ENCODE measurements around the gene CLEC2L.
"Not testable (repeated sequence)": the region's sequence is repeated elsewhere in the genome, so short reads cannot be mapped to it uniquely, and the experiment has no call there.

Gene CLEC2L

GRCh38 chr7:139542308-139543151 is 19.0 kb downstream of the CLEC2L start:
- no peak for DNase-seq (ENCODE audit: low spot score)
- no peak for TF ChIP-seq CTCF (IDR thresholded peaks at IDR 0.05; ENCODE audit: extremely low read depth, missing control alignments)

- no peak for DNase-seq (ENCODE audit: low spot score)
- TF ChIP-seq CTCF (IDR thresholded peaks at IDR 0.05; ENCODE audit: extremely low read depth, missing control alignments), result no peak
These were observed 20.5 kb downstream of the CLEC2L start for GRCh38 chr7:139543801-139544603.

GRCh38 chr7:139544645-139545044 is 21.2 kb downstream of the CLEC2L start:
- DNase-seq (ENCODE audit: low spot score), result no peak
- no peak for TF ChIP-seq CTCF (IDR thresholded peaks at IDR 0.05; ENCODE audit: extremely low read depth, missing control alignments)

GRCh38 chr7:139548302-139549028 is 25.0 kb downstream of the CLEC2L start:
- TF ChIP-seq CTCF (IDR thresholded peaks at IDR 0.05; ENCODE audit: extremely low read depth, missing control alignments), result no peak
- DNase-seq (ENCODE audit: low spot score), result no peak

- not testable (repeated sequence) for DNase-seq (ENCODE audit: low spot score)
These were observed 30.7 kb downstream of the CLEC2L start for GRCh38 chr7:139553991-139554700.

- no peak for DNase-seq (ENCODE audit: low spot score)
- TF ChIP-seq CTCF (IDR thresholded peaks at IDR 0.05; ENCODE audit: extremely low read depth, missing control alignments), result no peak
These were observed 34.5 kb downstream of the CLEC2L start for GRCh38 chr7:139557857-139558581.
